Breast epithelium (tissue), 3 donors: Measurements from ENCODE around the gene VIM.

Experiments used
- POLR2A ChIP-seq: fragments of 450-650 bp; IDR thresholded peaks from one replicate; pipeline ENCODE4 v1.6.1; 2016; ENCODE audit warnings: antibody characterized with exemption, mild to moderate bottlenecking, moderate library complexity
- TF ChIP-seq, protein P1 (sequence below), 3 donors: fragments of 450-650 bp; IDR thresholded peaks; one replicate each; pipeline ENCODE4 v1.5.1; 2016 to 2017; ENCODE audit warnings: antibody characterized with exemption in 3 of 3, mild to moderate bottlenecking in 3 of 3, moderate library complexity in 3 of 3

DNA sequence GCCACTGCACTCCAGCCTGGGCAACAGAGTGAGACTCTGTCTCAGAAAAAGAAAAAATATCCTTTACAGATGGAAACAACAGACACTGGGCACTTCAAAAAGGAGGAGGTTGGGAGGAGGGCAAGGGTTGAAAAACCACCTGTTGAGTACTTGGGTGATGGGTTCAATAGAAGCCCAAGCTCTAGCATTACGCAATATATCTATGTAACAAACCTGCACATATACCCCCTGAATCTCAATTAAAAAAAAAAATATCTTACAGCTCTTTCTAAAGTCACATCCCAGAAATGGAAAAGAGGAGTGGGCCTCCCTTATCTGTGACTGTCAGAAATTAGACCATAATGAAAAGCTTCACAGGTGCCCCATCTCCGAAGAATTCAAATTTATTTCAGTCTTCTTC lies 12.1 kb downstream of the VIM start:
- TF ChIP-seq, protein P1, sequence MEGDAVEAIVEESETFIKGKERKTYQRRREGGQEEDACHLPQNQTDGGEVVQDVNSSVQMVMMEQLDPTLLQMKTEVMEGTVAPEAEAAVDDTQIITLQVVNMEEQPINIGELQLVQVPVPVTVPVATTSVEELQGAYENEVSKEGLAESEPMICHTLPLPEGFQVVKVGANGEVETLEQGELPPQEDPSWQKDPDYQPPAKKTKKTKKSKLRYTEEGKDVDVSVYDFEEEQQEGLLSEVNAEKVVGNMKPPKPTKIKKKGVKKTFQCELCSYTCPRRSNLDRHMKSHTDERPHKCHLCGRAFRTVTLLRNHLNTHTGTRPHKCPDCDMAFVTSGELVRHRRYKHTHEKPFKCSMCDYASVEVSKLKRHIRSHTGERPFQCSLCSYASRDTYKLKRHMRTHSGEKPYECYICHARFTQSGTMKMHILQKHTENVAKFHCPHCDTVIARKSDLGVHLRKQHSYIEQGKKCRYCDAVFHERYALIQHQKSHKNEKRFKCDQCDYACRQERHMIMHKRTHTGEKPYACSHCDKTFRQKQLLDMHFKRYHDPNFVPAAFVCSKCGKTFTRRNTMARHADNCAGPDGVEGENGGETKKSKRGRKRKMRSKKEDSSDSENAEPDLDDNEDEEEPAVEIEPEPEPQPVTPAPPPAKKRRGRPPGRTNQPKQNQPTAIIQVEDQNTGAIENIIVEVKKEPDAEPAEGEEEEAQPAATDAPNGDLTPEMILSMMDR (IDR thresholded peaks at IDR 0.05): no peak
- TF ChIP-seq POLR2A: no peak
